ENCODE results near the gene TSEN54.

The TSEN54 gene

GRCh38 chr17:75565066-75565465, 48.7 kb downstream of the TSEN54 start:
- DNase-seq (ENCODE audit: low read depth), result no peak

GRCh38 chr17:75565618-75566017, 49.3 kb downstream of the TSEN54 start:
- DNase-seq (ENCODE audit: low read depth), result no peak

- DNase-seq (ENCODE audit: low read depth), result no peak
These were observed 50.1 kb downstream of the TSEN54 start for GRCh38 chr17:75566416-75566815.

- no peak for DNase-seq (ENCODE audit: low read depth)
These were observed 50.5 kb downstream of the TSEN54 start for GRCh38 chr17:75566834-75567233.

GRCh38 chr17:75568412-75569255, 52.3 kb downstream of the TSEN54 start:
- DNase-seq (ENCODE audit: low read depth), result no peak

GRCh38 chr17:75570034-75570676, 53.8 kb downstream of the TSEN54 start:
- no peak for DNase-seq (ENCODE audit: low read depth)

- no peak for DNase-seq (ENCODE audit: low read depth)
These were observed 54.4 kb downstream of the TSEN54 start for GRCh38 chr17:75570772-75571171.

- DNase-seq (ENCODE audit: low read depth), result no peak
These were observed 55.0 kb downstream of the TSEN54 start for GRCh38 chr17:75571197-75571884.

- no peak for DNase-seq (ENCODE audit: low read depth)
These were observed 55.5 kb downstream of the TSEN54 start for GRCh38 chr17:75571885-75572215.

- DNase-seq (ENCODE audit: low read depth), result no peak
These were observed 56.6 kb downstream of the TSEN54 start for GRCh38 chr17:75572713-75573539.

- no peak for DNase-seq (ENCODE audit: low read depth)
These were observed 57.2 kb downstream of the TSEN54 start for GRCh38 chr17:75573540-75573957.

GRCh38 chr17:75573994-75574393, 57.7 kb downstream of the TSEN54 start:
- DNase-seq (ENCODE audit: low read depth), result no peak
